ENCODE results near the gene LRRC3C.
"Not testable (repeated sequence)": the region's sequence is repeated elsewhere in the genome, so short reads cannot be mapped to it uniquely, and the experiment has no call there.

LRRC3C gene

DNA sequence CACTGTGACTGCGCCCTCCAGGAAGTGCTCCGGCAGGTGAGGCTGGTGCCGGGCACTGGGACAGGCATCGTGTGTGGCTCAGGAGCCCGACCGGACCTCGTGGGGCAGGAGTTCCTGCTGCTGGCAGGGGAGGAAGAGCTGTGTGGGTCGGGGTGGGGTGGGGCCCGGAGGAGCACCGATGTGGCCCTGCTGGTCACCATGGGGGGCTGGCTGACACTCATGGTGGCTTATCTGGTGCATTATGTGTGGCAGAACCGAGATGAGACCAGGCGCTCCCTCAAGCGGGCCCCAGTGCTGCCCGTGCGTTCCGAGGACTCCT lies 16.8 kb downstream of the LRRC3C start:
- Histone ChIP-seq H3K9ac (ENCODE audit: low read length) (no peak overlapping the region), H3K79me2 (ENCODE audit: low read length) (no peaks in the 10 kb centered on the region), H3K27me3 (replicated peaks; ENCODE audit: insufficient read depth, low read length) (no peaks in the 10 kb centered on the region), H3K9me2 (replicated peaks; ENCODE audit: insufficient read depth, low read length) (no peaks in the 10 kb centered on the region), H2AFZ (ENCODE audit: low read length) (no peak overlapping the region), H4K20me1 (ENCODE audit: insufficient read depth, low read length) (no peaks in the 10 kb centered on the region), H3K4me3 (ENCODE audit: low read length) (no peak overlapping the region), H3K9me3 (replicated peaks; ENCODE audit: insufficient read depth, low read length) (no peaks in the 10 kb centered on the region), H3K27ac (ENCODE audit: low read length) (no peak overlapping the region), H3K36me3 (replicated peaks; ENCODE audit: insufficient read depth, low read length) (no peaks in the 10 kb centered on the region), H3K4me1 (ENCODE audit: low read length) (peaks cover 11% of the 10 kb centered on the region), H3F3A (ENCODE audit: insufficient read depth, low read length) (peaks cover 13% of the 10 kb centered on the region), H3K4me2 (ENCODE audit: low read depth, low read length) (no peak overlapping the region)
- no peak for DNase-seq
- TF ChIP-seq EZH2phosphoT487 (IDR thresholded peaks at IDR 0.05; ENCODE audit: low read length) (no peak), CTCF (IDR thresholded peaks at IDR 0.05; ENCODE audit: low read length) (no peak), EZH2 (optimal IDR thresholded peaks at IDR 0.05; ENCODE audit: low read depth, low read length) (no peak)

DNA sequence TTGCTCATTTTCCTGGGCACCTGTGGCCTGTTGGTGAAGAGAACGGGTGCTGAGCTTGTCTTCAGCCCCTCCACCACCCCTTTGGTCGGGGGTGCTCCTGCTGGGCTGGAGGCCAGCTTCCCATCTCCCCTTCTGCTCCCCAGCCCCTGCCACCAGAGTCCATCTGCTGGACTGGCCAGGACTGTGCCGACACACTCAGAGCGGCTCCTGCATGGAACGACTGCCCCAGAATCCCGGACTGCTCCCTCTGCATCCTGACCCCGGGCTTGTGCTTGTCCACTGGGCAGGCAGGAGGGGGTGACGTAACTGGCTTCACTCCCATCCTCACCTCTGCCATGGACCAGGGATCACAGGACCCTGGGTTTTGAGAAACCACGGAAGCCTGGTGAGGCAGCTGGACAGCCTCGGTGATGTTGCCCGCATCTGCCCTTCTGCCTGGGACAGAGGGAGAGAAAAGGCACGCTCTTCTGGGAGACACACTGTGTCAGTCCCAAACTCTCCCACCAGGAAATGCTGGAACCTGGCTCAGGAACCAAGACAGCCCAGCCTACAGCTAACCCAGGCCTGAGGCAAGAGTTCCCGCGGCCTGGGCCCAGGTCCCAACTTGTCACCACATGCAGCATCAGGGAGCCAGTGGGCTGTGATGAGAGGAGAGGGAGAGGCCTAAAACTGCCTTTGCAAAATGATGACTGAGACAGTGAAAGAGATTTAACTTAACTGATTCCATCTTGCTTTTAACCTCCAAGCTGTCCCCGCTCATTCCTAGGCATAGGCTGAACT lies 19.2 kb downstream of the LRRC3C start:
- Histone ChIP-seq H2AFZ (ENCODE audit: low read length) (no peak overlapping the region), H3F3A (ENCODE audit: insufficient read depth, low read length) (no peaks in the 10 kb centered on the region), H3K4me2 (ENCODE audit: low read depth, low read length) (no peak overlapping the region), H3K9me3 (replicated peaks; ENCODE audit: insufficient read depth, low read length) (no peaks in the 10 kb centered on the region), H3K9me2 (replicated peaks; ENCODE audit: insufficient read depth, low read length) (no peaks in the 10 kb centered on the region), H3K4me3 (ENCODE audit: low read length) (no peak overlapping the region), H3K9ac (ENCODE audit: low read length) (no peak overlapping the region), H4K20me1 (ENCODE audit: insufficient read depth, low read length) (no peaks in the 10 kb centered on the region), H3K36me3 (replicated peaks; ENCODE audit: insufficient read depth, low read length) (no peaks in the 10 kb centered on the region), H3K79me2 (ENCODE audit: low read length) (no peaks in the 10 kb centered on the region), H3K27ac (ENCODE audit: low read length) (no peak overlapping the region), H3K4me1 (ENCODE audit: low read length) (no peaks in the 10 kb centered on the region), H3K27me3 (replicated peaks; ENCODE audit: insufficient read depth, low read length) (0 out of 2 replicates have a peak, but pooled peaks cover 2% of the 10 kb centered on the region)
- no peak for DNase-seq
- TF ChIP-seq CTCF (IDR thresholded peaks at IDR 0.05; ENCODE audit: low read length) (no peak), EZH2 (optimal IDR thresholded peaks at IDR 0.05; ENCODE audit: low read depth, low read length) (no peak), EZH2phosphoT487 (IDR thresholded peaks at IDR 0.05; ENCODE audit: low read length) (no peak)

- H3K9me2 ChIP-seq (replicated peaks; ENCODE audit: insufficient read depth, low read length); H2AFZ ChIP-seq (ENCODE audit: low read length); H3K4me2 ChIP-seq (ENCODE audit: low read depth, low read length); H4K20me1 ChIP-seq (ENCODE audit: insufficient read depth, low read length); H3F3A ChIP-seq (ENCODE audit: insufficient read depth, low read length); H3K9me3 ChIP-seq (replicated peaks; ENCODE audit: insufficient read depth, low read length); H3K27me3 ChIP-seq (replicated peaks; ENCODE audit: insufficient read depth, low read length); H3K4me3 ChIP-seq (ENCODE audit: low read length); H3K9ac ChIP-seq (ENCODE audit: low read length); H3K79me2 ChIP-seq (ENCODE audit: low read length); H3K27ac ChIP-seq (ENCODE audit: low read length); DNase-seq; H3K36me3 ChIP-seq (replicated peaks; ENCODE audit: insufficient read depth, low read length); H3K4me1 ChIP-seq (ENCODE audit: low read length): not testable (repeated sequence)
These were observed 20.9 kb downstream of the LRRC3C start for GRCh38 chr17:39948489-39948828.

GRCh38 chr17:39949028-39949427 lies 21.5 kb downstream of the LRRC3C start:
- H3K36me3 ChIP-seq (replicated peaks; ENCODE audit: insufficient read depth, low read length) = no peaks in the 10 kb centered on the region
- no peaks in the 10 kb centered on the region for H3K9me3 ChIP-seq (replicated peaks; ENCODE audit: insufficient read depth, low read length)
- no peak overlapping the region for H3K9ac ChIP-seq (ENCODE audit: low read length)
- no peak for DNase-seq
- TF ChIP-seq CTCF (IDR thresholded peaks at IDR 0.05; ENCODE audit: low read length) = no peak
- TF ChIP-seq EZH2phosphoT487 (IDR thresholded peaks at IDR 0.05; ENCODE audit: low read length) = no peak
- TF ChIP-seq EZH2 (optimal IDR thresholded peaks at IDR 0.05; ENCODE audit: low read depth, low read length) = no peak
- H2AFZ ChIP-seq (ENCODE audit: low read length) = no peak overlapping the region
- H3K4me3 ChIP-seq (ENCODE audit: low read length) = no peak overlapping the region
- H3F3A ChIP-seq (ENCODE audit: insufficient read depth, low read length) = no peaks in the 10 kb centered on the region
- H3K4me2 ChIP-seq (ENCODE audit: low read depth, low read length) = no peak overlapping the region
- 0 out of 2 replicates have a peak, but pooled peaks cover 4% of the 10 kb centered on the region for H3K27me3 ChIP-seq (replicated peaks; ENCODE audit: insufficient read depth, low read length)
- H3K27ac ChIP-seq (ENCODE audit: low read length) = no peak overlapping the region
- H3K9me2 ChIP-seq (replicated peaks; ENCODE audit: insufficient read depth, low read length) = no peaks in the 10 kb centered on the region
- no peaks in the 10 kb centered on the region for H3K79me2 ChIP-seq (ENCODE audit: low read length)
- H4K20me1 ChIP-seq (ENCODE audit: insufficient read depth, low read length) = no peaks in the 10 kb centered on the region
- peaks cover 11% of the 10 kb centered on the region for H3K4me1 ChIP-seq (ENCODE audit: low read length)

Data from MM.1S (cell line).